Uterus (tissue), 2 donors: ENCODE measurements around the gene FOXD4.
"Not testable (repeated sequence)": the region's sequence is repeated elsewhere in the genome, so short reads cannot be mapped to it uniquely, and the experiment has no call there.

ENCODE experiments used
- CTCF ChIP-seq, 4 experiments: fragments of 200-600 bp in 2 of 4; fragments of 450-650 bp in 2 of 4; sonication (generic) in 2 of 4; IDR thresholded peaks; one replicate each; pipeline ENCODE4 v1.5.1; 2016 to 2019; ENCODE audit warnings: antibody characterized with exemption in 4 of 4, mild to moderate bottlenecking in 2 of 4, moderate library complexity in 1 of 4
- POLR2A ChIP-seq, 2 donors: fragments of 450-650 bp; IDR thresholded peaks; one replicate each; pipeline ENCODE4 v1.6.1; 2016; ENCODE audit warnings: antibody characterized with exemption in 2 of 2, mild to moderate bottlenecking in 1 of 2, moderate library complexity in 1 of 2

GRCh38 chr9:117144-117994, 848 bp downstream of the FOXD4 start:
- TF ChIP-seq CTCF, POLR2A (IDR thresholded peaks at IDR 0.05): not testable (repeated sequence)
